GM13976 (cell line): Measurements from ENCODE around the gene JAKMIP1.

Source experiments
- DNase-seq: peaks from one replicate; pipeline ENCODE4 v3.0.0; 2012; ENCODE audit warnings: low spot score
- in situ Hi-C: fragments of 300-500 bp; cut with MboI; formaldehyde crosslinking; loops from one replicate; pipeline ENCODE4 v1.12.0; 2022; ENCODE audit warnings: low sequenced_read_pairs, mixed read lengths, inconsistent platforms; ENCODE audit not compliant: unreplicated experiment
- TF ChIP-seq, protein P1 (sequence below): IDR thresholded peaks from 2 replicates; pipeline ENCODE4 v1.5.1; 2012; ENCODE audit warnings: borderline replicate concordance, mild to moderate bottlenecking; ENCODE audit not compliant: insufficient read depth; ENCODE audit errors: extremely low read depth, missing control alignments, control extremely low read depth

The JAKMIP1 gene

GRCh38 chr4:6028168-6028567 lies 172.2 kb downstream of the JAKMIP1 start:
- DNase-seq, result no peak
- in situ Hi-C loops, result no loop called here
- TF ChIP-seq, protein P1, sequence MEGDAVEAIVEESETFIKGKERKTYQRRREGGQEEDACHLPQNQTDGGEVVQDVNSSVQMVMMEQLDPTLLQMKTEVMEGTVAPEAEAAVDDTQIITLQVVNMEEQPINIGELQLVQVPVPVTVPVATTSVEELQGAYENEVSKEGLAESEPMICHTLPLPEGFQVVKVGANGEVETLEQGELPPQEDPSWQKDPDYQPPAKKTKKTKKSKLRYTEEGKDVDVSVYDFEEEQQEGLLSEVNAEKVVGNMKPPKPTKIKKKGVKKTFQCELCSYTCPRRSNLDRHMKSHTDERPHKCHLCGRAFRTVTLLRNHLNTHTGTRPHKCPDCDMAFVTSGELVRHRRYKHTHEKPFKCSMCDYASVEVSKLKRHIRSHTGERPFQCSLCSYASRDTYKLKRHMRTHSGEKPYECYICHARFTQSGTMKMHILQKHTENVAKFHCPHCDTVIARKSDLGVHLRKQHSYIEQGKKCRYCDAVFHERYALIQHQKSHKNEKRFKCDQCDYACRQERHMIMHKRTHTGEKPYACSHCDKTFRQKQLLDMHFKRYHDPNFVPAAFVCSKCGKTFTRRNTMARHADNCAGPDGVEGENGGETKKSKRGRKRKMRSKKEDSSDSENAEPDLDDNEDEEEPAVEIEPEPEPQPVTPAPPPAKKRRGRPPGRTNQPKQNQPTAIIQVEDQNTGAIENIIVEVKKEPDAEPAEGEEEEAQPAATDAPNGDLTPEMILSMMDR, result no peak

- TF ChIP-seq, protein P1, result no peak
- no peak for DNase-seq
- in situ Hi-C loops, result no loop called here
Measured at GRCh38 chr4:6027392-6027791, 173.0 kb downstream of the JAKMIP1 start.

DNA sequence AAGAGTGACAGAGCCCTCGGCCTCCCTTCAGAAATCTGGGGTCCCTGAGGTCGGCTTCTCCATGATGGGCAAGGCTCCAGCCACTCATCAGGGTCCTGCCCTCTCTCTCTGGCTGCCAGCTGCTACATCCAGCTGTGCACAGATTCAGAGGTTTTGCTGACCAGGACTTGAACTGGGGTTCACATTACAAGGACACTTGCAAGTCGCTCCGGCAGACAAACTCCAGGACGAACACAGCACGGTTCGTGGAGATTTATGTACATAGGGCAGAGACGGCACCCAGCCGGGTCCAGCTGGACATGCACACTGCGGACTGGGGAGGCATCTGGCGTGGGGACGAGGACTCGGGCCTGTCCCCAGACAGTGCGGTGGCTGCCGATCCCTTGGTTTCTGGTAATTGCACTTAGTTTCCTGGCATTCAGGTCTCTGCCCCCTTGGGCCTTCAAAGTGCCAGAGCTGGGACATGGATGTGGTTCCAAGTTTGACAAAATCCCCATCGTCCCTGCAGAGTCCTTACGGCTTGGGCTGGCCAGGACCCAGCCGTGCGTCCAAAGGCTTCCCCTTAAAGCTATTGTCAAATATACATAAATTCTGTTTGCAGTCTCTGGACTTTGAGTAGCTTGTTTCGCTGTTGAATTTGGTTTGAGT lies 175.9 kb downstream of the JAKMIP1 start:
- TF ChIP-seq, protein P1, result no peak
- DNase-seq, result no peak
- in situ Hi-C loops, result no loop called here

GRCh38 chr4:6023731-6024130 lies 176.6 kb downstream of the JAKMIP1 start:
- DNase-seq, result no peak
- in situ Hi-C loops, result no loop called here
- TF ChIP-seq, protein P1, result no peak

DNA sequence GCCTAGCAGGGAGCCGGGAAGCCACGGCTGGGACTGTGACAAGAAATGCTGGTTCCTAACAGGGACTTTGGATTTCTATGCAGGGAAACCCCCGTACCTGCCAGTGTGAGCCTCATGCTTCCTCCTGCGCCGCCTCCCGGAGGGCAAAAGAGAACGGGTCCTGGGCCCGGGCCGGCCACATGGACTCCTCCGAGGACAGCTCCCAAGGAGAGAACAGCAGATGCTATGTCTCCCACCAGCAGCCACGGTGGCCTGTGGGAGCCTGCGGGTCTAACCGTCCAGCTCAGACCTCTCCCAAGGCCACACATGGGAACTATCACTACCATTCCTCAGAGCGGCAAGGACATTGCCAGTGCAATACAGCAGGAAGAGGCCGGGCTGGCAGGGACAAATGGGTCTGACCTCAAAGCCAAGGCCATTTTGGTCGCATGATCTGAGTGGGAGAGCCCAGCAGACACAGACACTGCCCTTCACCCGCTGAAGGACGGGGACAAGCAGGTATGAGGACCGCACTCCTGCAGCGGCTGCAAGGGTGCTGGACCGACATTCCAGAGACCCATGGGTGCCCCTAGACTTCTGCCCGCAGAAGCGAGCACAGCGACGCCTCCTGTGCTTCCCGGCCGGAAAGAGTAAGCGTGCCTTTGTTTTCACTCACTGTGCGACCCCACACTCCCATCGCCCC lies 177.6 kb downstream of the JAKMIP1 start:
- DNase-seq, result no peak
- TF ChIP-seq, protein P1, result no peak
- in situ Hi-C loops, result no loop called here

DNA sequence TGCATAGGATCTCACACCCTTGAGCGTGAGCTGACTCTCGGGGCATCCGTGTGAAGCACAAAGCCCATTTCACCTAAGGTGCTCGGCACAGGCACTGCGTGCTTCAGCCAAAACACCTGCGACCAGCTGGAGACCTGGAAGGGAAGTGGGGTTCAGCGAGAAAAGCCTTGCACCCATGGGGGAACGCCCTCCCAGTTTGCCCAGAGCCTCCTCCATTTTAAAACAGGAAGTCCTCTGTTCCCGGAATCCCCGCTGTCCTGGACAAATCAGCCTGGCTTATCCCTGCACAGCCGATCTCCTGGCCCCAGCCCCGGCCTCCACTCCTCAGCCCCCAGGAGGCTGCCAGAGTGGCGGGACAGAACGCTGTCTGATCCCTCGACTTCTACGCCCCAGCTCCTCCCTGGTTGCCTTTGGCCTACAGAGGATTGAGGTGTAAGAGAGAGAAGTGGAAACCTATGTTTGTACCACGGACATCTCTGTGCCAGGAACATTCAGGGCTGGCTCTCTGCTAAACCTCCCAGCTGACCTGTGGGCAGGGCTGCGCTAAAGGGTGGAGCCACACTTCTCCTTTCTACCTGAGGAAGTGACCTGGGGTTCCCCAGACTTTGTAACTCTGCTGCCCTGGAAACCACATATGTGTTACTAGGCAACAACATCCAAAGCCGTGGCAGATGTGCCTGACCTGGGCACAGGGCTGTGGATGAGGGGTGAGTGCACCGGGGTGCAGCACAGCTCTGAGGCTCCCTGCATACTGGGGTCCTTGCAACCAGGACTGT lies 178.3 kb downstream of the JAKMIP1 start:
- TF ChIP-seq, protein P1, result no peak
- in situ Hi-C loops, result no loop called here
- no peak for DNase-seq
